DMS53 treated with DMSO at 0.1 percent for 48 hours (cell line): Measurements from ENCODE around the gene CNTNAP5.
"Not testable (repeated sequence)": the region's sequence is repeated elsewhere in the genome, so short reads cannot be mapped to it uniquely, and the experiment has no call there.

Experiments
- DNase-seq: peaks from one replicate; lab custom pipeline; 2025; ENCODE audit not compliant: unreplicated experiment; lab: John Stamatoyannopoulos, UW

Gene CNTNAP5

DNA sequence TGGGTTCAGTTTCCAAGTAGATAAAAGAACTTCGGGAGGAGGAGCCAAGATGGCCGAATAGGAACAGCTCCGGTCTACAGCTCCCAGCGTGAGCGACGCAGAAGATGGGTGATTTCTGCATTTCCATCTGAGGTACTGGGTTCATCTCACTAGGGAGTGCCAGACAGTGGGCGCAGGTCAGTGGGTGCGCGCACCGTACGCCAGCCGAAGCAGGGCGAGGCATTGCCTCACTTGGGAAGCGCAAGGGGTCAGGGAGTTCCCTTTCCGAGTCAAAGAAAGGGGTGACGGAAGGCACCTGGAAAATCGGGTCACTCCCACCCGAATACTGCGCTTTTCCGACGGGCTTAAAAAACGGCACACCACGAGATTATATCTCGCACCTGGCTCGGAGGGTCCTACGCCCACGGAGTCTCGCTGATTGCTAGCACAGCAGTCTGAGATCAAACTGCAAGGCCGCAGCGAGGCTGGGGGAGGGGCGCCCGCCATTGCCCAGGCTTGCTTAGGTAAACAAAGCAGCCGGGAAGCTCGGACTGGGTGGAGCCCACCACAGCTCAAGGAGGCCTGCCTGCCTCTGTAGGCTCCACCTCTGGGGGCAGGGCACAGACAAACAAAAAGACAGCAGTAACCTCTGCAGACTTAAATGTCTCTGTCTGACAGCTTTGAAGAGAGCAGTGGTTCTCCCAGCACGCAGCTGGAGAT lies 382.9 kb downstream of the CNTNAP5 start:
- not testable (repeated sequence) for DNase-seq

DNA sequence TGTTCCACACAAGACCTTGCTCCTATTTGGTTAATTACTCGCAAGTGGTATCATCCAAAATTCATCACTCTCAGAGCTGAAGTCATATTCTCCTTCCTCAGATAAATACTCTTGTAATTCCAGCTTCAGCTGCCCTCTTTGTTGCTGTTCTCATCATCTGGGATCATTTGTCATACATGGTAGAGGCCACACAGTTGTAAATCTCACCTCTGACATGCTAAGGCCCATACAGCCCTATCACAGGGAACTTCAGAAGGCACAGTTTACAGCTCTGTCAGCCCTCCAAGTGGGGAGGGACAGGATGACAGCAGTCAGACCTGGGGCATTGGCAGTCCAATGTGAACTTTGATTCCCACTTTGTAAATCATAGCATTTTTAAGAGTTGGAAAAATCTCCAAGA lies 399.0 kb downstream of the CNTNAP5 start:
- DNase-seq: no peak

DNA sequence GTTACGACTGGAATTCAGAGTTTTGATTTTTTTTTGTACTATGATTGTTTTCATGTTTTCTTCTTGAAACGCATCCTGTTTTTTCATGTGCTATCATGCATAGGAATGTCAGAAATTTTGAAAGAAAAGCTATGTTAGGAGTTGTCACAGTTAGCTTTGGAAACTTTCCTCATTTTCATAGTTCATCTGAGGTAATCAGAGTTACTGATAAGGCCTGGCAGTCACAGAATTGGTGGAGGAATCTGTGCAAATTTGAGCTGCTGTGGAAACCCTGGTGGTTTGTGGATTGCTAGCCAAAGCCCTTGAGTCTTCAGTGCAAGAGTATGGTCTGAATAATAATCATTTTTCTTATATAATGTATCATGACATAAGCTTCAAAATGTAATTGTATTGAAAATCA lies 401.0 kb downstream of the CNTNAP5 start:
- no peak for DNase-seq

DNA sequence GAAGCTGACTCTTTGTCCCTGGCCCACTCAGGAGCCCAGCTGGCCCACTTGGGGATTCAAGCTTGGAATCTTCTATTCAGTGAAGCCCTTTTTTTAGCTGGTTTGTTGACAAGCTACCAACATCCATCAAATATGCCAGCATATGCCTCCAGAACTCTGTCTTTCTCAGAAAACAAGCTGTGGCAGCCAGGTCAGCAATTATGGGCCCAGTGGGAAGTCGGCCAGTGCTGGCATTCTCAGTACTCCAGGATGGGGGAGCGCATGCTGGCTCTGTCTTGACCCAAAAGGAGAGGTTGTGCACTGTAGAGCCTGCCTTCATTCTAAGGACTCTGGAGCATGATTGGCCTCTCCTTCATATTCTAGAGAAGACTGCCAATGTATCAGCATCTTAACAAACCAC lies 401.5 kb downstream of the CNTNAP5 start:
- no peak for DNase-seq

DNA sequence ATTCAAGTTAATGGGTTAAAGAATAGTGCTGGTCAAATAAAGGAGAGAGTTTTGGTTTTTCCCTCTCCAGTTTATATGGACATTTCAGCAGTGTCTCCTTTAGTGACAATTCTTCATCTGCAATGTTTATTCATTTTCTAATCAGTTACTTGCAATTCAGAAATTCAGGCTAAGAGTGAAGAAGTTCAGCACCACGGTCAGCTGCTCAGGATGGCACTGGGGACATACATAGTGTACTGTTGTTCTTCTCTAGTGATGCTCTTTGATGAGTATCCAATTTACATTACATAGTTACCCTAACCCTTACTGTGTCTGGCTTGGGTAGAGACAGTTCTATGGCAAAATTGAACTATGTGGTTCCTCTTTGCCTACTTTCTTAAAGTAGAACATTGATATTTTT lies 412.7 kb downstream of the CNTNAP5 start:
- no peak for DNase-seq

DNA sequence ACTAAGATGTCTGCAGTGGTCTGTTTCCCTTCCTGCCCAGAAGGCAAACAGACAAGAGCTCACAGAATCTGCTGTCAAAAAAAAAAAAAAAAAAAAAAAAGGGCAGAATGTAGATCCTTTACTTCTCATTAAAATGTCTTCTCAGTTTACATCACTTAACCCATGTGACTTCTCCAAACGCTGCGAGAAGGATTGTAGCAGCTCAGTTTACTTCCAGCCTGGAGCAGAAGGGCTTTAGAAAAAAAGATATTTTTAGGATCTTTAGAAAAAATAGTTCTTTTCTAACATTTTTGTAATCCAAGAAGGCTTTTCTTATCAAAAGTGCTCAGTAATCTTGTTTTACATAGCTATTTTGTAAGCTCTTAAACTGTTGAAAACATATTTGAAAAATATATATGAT lies 425.4 kb downstream of the CNTNAP5 start:
- DNase-seq: no peak

DNA sequence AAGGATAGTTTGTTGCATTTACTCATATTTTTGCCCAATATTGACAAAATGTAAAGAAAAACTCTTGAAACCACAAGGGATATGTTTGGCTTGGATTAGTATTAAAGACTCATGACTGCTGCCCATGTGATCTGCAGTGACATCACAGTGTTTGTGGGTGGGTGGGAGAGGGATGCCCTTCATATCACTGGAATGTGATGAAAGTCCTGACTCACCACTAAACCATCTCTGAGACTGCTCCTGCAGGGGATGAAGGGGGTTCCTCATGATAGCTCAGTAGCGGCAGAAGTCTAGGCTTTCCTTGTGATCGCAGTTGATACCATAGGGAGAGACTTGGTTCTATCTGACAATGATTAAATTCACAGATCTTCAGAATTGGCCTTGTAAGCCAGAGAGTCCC lies 451.2 kb downstream of the CNTNAP5 start:
- no peak for DNase-seq

DNA sequence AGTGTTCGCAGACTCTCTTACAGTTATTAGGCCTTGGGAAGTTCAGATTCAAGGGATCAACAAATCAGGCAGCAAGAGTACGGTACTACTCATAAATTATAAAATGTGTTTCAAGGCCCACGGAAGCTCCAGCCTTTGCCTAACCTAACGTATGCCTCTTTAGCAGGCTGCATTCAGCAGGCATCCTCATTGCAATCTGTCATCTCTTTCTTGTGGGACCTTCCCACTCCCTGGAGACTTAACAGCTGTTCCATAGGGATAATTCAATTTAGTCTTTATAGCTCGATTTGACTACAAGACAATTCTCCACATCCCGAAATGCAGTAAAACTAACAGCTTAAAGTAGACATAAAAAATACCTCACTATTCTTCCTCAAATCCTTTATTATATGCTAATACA lies 453.7 kb downstream of the CNTNAP5 start:
- DNase-seq: no peak

DNA sequence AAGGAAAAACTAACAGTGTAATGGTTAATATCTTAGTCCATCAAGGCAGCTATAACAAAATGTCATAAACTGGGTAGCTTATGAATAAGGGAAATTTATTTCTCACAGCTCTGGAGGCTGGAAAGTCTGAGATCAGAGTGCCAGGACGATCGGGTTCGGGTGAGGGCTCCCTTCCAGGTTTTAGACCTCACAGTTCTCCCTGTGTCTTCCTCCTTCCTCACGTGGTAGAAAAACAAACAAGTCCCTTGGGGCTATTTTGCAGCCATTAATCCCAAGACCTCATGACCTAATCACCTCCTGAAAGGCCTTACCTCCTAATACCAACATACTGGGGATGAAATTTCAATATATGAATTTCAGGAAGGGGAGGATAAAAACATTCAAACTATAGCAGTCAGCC lies 455.9 kb downstream of the CNTNAP5 start:
- DNase-seq: no peak

DNA sequence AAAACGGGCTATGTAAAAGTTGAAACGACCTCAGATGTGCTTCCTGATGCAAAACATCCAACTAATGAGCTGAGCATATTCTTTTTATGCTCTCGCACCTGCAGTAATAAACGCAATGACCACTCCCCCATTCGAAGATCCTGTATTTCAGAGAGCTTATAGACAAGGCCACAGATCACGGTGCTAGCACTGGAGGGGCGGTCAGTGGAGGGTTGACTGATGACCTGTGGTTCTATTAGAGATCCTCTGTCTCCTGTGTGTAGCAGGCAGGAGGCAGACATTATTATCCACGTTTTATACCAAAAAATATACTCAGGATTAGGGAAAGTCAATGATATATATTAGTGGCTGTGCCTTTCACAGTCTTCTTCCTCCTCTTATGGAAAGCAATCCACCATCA lies 457.0 kb downstream of the CNTNAP5 start:
- no peak for DNase-seq

DNA sequence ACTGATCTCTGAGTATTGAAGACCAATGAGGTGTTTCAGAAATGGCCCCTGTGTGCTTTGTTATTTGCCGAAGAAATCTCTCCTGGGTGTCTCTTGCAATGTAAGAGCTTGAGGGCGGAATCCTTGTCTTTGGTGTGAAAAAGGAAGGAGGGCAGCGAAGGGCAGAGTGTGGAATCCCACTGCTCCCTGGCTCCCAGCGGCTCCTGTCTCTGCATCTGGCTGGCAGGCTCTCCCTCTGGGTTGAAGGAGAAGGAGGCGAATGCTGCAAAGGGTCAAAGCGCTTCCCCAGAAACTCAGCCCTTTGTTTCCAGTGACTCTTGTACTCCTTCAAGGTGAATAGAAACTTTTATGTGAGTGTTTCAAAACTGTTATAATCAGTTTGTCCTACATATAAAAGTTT lies 457.5 kb downstream of the CNTNAP5 start:
- DNase-seq: no peak

DNA sequence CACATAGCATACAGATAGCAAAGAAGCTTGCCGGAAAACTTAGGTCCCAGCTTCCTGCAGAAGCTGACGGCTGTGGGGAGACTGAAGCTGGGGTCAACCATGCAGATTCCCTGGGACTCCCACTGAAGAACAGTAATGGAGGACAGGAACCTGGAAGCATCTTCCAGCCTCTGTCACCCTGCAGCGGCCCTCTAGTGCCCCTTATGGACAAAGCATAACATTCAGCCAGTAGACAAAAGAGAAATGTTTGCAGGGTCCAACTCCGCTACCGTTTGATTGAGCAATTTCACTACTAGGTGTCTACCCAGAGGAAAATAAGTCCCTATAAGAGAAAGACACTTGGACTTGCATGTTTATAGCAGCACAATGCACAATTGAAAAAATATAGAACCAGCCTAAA lies 460.6 kb downstream of the CNTNAP5 start:
- DNase-seq: no peak

DNA sequence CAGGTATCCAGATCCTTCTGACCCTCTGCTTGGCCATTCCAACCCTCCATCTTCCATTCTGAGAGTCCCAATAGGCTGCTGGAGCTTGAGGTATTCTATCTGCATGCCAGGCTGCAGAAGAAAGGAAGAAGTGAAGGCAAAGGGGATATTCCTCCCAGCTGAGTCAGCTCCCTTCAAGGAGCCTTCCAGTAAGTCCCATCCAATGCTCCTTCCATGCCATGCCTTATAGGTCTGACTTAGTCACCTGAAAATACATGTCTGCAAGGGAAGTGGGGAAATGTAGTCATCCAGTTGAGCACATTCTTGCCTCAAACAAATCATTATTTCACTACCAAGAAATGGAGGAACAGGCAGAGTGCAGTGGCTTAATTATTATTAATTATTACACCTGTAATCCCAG lies 464.6 kb downstream of the CNTNAP5 start:
- DNase-seq: no peak

DNA sequence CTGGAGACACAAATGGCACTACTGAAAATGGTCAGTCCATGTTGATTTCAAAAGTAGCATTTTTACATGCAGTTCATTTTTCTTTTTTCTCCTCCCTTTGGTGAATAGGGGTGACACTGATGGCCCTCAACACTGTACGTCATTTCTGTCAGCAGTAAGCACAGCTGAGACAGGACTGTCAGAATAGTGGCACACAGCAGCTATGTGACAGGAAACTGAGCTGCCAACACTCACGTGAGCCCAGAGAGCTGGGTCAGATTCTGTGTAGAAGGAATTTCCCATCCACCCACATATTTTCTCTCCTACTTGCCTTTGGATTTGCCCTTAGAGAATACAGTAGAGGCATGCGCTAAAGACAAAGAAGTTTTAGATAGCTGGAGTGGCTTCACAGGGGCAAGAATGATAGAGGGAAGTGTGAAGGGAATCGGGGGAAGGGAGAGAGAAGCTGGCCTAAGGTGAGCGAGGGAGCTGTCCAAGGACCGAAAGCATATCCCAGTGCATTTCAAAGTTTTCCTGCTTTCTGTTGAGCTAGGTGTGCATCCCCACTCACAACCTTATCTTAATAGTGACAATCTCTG lies 476.6 kb downstream of the CNTNAP5 start:
- DNase-seq: no peak

DNA sequence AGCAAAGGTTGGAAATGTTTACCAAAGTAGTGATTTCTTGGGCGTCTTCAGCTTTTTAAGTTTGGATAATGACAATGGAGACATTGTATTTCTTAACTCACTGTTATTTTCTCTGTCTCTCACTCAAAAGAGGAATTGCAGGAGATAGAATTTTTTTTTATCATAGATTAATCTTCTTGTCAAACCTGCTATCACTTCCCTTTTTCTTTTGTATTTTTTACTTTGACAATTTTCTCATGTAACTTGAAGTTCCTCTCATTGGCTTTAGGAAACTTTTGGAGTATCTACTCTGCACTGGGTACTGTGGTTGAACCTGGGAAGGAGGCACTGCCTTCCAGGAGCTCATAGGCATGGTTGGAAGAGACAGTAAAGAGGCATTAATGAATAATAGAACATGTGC lies 489.1 kb downstream of the CNTNAP5 start:
- DNase-seq: no peak

DNA sequence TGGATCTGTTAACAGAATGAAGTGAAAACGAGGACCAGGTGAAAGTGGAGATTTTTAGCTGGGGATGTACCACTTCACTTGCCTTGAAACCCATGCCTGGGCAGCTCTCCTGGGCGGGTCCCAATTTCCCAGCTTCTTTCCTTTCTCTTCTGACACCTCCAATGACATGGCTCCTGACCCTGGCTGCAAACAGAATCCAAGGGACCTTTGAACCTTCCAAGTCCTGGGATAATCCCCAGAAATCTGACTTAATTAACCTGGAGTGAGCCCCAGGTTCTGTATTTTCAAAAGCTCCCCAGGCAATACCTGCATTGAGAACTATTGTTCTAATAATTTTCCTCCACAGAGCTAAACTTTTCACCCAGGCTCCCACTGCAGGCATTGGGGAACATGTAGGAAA lies 495.9 kb downstream of the CNTNAP5 start:
- no peak for DNase-seq

DNA sequence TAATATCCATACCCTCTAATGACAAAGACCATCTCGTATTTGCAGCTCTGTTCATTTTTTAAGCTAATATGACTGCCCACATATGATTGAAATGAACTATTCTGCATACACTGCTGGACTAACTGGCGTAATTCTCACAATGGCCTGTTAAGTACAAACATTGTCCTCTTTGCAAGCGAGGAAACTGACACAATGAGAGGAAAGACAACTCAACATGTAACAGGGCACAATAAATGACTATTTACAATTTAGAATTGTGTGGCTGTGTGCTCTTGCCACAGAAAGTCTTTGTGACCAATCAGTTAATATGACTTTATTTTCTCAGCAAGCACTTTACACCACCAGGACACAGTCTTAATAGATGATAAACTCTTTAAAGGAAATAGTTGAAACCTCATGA lies 498.0 kb downstream of the CNTNAP5 start:
- no peak for DNase-seq

DNA sequence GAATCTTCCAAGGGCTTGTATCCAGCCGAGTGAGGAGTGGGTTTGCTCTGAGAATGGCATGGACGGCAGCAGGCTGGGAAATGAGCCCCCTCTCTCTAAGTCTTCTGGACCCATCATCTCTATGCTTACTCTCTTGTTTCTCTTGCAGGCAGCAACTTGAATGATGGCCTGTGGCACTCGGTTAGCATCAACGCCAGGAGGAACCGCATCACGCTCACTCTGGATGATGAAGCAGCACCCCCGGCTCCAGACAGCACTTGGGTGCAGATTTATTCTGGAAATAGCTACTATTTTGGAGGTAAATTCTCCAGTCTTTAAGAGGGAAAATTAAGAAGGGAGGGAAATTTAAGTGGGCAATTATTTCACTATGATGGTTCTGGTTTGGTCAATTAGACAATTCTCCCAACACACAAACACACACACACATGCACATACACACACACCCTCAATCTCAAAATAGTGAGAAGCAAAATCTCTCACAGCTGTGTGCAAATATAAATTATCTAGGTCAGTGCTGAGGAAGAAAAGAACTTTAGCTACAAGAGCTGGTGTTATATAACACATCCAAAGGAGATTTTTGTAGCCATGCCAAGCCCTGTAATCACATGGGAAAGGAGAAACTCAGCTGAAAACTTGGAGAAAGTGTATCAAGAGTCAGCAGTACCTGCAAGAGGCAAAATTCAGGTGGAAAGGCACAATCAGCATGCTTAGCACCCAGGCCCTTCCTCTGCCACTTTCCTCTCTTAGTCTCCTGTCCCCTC lies 499.2 kb downstream of the CNTNAP5 start:
- DNase-seq: no peak

DNA sequence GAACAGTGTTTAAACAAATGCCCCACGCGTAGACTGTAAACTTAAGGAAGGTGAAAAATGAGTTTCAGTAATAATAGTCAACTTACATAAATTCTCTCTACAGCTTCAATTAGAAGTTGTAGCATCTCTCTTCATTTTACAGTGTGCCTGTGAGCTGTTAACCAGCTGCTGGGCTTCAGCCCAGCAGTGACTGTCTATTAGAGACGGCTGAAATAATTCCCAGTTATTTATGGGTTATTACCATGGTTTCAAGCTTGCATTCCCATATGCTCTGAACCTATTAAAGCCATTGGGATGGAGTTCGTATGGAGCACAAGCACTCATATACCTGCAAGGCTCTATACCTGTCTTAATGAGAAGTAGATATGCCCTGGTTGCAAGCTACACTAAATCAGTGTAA lies 501.1 kb downstream of the CNTNAP5 start:
- DNase-seq: no peak

DNA sequence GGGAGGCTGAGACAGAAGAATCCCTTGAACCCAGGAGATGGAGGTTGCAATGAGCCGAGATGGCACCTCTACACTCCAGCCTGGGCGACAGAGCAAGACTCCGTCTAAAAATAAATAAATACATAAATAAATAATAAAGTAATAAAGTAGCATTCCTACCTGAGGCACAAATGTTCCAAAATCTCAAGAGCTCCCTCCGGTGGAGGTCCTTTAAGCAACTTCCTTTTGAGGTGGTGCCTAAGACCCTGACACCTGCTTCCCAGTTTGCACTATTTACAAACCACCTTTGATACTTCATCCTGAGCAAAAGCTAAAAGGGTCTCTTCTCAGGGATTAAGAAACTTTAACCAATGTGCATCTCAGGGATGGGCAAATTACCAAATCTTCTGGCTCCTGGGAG lies 505.1 kb downstream of the CNTNAP5 start:
- no peak for DNase-seq

DNA sequence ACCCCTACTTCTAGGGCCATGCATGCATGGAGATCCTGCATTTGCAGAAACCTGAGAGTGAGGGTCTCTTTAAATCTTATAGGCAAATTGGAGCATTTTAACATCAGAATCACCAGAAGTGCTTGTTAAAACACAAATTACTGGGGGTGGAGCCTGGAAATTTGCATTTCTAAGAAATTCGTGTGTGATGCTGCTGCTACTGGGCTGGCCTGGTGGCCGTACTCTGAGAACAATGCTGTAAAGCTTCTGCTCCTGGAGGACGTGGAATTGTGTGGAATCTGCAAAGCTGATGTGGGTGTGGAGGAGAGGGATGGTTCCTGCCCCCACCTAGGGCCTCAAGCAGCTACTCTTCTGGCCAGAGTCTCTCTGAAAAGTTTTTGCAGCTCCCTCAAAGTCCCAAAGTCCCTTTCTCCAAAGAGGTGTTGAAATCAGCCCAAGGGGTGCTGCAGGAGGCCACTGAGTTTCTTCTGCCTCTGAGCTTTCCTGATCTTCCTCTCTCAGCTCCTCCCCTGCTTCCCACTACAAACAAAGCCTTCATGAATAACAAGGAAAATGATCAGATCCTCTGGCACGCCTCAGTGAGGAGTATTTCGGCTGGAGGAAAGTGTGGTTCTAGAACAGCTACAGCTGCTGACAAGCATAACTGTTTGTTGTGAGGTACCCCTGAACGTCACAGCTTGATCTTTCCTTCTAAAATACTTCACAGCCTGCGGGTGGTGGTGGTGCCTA lies 508.3 kb downstream of the CNTNAP5 start:
- DNase-seq: no peak

DNA sequence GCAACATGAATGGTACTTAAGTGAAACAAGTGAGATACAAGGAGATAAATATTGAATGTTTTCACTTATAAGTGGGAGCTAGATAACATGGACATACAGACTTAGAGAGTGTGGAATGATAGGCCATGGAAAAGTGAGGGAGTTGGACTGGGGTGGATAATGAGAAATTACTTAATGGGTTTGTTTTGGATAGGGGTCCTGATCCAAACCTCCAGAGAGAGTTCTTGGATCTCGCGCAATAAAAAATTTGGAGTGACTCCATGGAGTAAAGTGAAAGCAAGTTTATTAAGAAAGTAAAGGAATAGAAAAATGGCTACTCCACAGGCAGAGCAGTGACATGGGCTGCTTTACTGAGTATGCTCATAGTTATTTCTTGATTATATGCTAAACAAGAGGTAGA lies 508.9 kb downstream of the CNTNAP5 start:
- no peak for DNase-seq
